Activated CD8-positive, alpha-beta memory T cell treated with anti-CD3 and anti-CD28 coated beads, Interleukin-2, amount 50 U/mL, for 1 hour (primary cell): Measurements from ENCODE around the gene PCDH17.

ENCODE experiments used
- DNase-seq: peaks from one replicate; pipeline ENCODE4 v3.0.0-alpha.2; 2020; ENCODE audit errors: extremely low read depth

The PCDH17 gene, protein sequence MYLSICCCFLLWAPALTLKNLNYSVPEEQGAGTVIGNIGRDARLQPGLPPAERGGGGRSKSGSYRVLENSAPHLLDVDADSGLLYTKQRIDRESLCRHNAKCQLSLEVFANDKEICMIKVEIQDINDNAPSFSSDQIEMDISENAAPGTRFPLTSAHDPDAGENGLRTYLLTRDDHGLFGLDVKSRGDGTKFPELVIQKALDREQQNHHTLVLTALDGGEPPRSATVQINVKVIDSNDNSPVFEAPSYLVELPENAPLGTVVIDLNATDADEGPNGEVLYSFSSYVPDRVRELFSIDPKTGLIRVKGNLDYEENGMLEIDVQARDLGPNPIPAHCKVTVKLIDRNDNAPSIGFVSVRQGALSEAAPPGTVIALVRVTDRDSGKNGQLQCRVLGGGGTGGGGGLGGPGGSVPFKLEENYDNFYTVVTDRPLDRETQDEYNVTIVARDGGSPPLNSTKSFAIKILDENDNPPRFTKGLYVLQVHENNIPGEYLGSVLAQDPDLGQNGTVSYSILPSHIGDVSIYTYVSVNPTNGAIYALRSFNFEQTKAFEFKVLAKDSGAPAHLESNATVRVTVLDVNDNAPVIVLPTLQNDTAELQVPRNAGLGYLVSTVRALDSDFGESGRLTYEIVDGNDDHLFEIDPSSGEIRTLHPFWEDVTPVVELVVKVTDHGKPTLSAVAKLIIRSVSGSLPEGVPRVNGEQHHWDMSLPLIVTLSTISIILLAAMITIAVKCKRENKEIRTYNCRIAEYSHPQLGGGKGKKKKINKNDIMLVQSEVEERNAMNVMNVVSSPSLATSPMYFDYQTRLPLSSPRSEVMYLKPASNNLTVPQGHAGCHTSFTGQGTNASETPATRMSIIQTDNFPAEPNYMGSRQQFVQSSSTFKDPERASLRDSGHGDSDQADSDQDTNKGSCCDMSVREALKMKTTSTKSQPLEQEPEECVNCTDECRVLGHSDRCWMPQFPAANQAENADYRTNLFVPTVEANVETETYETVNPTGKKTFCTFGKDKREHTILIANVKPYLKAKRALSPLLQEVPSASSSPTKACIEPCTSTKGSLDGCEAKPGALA (N-terminal part only)

DNA sequence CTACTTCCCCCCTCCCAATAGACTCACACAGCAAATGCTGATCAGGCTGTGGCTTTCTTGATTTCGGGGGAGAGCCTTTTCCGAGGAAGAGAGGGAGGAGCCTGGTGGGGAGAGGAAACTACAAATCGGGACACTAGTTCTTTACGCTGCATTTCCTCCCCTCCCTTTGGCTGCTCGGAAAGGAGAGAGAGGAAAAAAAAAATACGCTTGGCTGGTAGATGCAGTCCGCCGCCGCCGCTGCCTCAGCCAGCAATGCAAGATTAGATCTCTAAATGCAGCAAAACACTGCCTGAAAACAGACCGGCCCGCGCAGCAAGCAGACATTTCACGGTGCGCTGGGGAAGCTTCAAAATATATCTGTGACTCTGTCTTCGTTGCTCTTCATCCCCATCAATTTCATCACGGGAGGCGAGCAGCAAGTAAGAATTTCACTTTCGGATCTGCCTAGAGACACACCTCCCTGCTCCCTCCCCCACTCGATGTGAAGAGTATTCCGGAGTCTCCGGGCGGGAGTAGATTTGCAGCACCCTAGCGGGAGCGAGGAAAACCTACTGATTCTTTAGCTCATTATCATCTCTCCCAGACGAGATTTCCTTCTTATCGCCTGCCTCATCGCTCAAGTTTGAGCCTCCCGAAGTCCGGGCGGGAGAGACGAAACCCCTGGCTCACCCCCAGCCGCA, at the start of gene PCDH17:
PCDH17 (plus strand) TSS at position 149 of the 680 bp plus-strand sequence. CDS start 803 bp downstream, outside the sequence.
- DNase-seq: no peak

- no peak for DNase-seq
These were observed 49.5 kb upstream of the PCDH17 start for GRCh38 chr13:57582032-57582431.

DNA sequence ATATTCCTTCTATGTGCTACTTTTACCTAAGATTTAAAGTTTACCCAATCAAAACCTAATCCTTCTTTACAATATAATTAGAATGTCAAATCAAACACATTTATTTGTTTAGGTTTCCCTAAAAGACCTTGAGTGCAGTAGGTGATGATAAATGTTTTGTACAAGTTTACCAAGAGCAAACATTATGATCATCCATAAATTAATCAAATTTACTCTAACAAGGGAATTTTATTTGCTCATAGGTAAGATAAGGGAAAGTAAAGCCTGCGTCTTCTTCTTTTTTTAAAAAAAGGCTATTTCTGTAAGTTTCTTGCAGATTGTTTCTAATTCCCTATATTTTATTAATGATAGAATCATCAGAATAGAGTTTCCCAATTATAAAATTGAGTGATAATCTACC, 48.0 kb upstream of the PCDH17 start:
- DNase-seq: no peak

- no peak for DNase-seq
These were observed 42.9 kb upstream of the PCDH17 start for GRCh38 chr13:57588639-57589038.

DNA sequence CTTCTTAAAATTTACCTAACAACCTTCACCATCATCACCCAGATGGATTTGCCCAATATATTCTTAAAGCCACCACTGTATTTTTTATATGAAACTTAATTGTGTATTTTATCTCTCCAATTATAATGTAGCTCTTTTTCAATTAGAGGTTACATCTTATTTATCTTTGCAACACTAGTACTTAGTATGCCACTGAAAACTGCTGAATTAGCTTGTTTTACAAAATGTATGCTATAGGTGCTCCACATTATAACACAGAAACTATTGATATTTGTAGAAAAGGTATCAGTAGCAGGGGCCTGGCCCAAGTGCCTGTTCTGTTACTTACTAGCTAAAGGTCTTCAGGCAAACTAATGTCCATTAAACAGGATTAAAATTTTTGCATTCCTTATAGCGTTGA, 35.8 kb upstream of the PCDH17 start:
- no peak for DNase-seq

DNA sequence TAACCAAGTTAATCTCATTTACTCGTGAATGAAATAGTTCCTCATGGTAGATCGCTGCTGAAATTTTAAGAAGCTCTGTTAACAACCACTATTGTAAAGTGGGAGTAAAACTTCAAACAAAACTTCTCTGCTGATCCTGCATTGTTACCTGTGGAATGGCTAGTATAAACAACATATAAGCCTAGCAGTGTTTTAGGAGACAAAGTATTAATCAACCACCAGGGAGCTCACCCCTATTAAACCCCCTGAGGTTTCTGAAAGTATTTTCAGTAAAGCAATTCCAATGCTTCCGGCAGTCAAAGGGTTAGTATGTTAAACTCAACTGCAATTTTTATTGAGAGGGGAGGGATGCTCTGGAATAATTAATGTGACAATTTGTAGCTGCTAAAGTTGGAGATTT, 30.0 kb upstream of the PCDH17 start:
- no peak for DNase-seq

GRCh38 chr13:57604442-57604841, 27.1 kb upstream of the PCDH17 start:
- DNase-seq: no peak

- no peak for DNase-seq
These were observed 19.6 kb upstream of the PCDH17 start for GRCh38 chr13:57611969-57612368.

DNA sequence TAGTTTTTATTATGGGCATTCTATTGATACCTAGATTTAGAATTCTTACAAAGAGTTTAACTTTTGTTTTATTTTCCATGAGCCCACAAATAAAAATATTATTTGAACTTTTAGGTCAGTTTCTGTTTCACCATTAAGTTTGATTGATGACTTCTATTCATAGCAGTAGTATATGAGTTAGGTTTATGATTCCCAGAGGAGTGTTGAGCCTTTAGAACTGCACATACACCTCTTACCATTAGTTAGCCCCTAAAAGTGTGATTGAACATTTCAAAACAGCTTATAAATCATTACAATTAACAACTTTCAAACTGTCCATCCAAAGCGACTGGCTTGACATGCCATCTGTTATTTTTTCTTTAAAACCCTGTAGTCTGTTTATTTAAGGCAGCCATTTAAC, 19.0 kb upstream of the PCDH17 start:
- no peak for DNase-seq

DNA sequence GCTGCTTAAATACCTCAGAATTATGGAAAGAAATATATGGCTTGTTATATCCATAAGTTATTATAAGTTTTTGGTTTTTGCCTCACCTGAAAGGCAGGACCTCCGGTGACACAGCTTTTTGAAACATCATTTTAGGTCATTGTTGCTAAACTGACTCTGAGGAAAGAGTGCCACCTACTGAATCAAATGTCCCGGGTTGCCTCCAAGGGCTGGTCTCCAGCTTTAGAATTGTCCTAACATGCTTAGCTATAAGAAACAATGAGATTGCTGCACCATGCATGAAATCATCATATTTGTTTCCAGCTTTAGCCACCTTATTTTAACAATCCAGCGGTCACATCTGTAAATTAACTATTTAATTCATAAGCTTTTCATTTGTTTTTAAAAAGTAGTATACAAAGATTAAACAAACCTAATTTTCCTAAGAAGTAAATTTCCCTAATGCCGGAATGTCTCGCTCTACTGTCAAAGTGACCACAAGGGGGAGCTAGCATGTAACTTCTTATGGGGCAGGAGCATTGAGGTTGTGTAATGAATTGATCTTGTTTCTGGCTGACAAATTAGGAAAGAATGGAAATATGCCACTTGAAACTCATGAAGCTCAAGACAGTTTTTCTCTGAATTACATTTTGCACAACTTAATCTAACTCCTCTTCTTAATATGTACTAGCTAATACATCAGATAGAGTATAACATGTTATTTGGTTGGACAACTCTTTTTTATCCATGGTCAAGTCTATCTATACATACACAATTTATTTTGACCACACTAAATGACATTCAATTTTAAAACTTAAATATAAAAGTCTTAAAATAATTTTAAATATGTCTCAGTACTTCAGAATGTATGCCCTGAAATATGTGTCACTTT, 6.7 kb upstream of the PCDH17 start:
- DNase-seq: no peak

DNA sequence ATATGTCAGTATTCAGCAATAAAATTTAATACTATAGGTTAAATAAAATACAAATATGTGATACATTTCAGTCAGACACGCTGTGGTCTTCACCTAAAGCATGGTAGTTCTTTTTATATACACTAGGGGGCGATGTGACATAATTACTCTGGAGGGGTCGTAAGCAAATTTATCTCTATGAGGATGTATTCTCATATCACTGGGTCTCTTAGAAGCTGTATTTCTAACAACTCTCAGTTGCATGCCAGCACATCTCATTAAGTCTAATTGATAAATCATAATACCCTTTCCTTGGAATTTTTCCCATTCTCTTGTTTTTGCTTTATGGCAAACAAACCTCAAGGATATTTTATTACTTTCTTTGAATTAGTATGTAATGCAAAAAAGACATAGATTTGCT, 3.9 kb upstream of the PCDH17 start:
- DNase-seq: no peak

DNA sequence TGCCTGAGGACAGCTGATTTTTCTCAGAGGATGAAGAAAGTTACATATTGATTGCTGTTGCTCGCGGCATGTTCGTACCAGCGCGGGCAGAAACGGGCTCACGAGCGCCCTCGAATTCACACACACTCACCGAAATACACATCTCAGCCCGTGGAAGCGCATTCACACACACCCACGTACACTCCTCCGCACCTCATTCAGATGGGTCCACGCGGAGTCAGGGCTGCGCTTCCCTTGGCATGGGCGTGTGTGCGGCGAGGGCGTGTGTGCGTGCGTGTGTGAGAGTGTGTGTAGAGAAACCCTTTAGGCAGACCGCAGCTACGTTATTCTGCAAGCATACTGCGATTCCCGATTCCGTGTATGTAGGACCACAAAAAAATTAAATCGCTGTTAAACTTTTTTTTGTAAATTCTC, 2.1 kb upstream of the PCDH17 start:
- no peak for DNase-seq

- DNase-seq: no peak
These were observed 1.7 kb upstream of the PCDH17 start for GRCh38 chr13:57629821-57630235.

- DNase-seq: no peak
These were observed 616 bp upstream of the PCDH17 start for GRCh38 chr13:57630661-57631595.

DNA sequence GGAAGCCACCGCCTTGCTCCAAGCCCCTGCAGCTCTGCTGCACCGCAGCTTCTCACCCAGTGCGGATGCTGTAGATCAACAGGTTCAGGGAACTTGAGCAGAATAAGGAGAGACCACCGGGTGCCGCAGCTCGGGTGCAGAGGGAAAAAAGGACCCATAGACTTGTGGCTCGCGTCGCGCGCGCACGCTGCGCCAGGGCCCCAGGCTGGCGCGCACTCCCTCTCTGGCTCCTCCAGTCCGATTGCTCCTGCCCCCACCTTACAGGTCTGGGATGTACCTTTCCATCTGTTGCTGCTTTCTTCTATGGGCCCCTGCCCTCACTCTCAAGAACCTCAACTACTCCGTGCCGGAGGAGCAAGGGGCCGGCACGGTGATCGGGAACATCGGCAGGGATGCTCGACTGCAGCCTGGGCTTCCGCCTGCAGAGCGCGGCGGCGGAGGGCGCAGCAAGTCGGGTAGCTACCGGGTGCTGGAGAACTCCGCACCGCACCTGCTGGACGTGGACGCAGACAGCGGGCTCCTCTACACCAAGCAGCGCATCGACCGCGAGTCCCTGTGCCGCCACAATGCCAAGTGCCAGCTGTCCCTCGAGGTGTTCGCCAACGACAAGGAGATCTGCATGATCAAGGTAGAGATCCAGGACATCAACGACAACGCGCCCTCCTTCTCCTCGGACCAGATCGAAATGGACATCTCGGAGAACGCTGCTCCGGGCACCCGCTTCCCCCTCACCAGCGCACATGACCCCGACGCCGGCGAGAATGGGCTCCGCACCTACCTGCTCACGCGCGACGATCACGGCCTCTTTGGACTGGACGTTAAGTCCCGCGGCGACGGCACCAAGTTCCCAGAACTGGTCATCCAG, 964 bp downstream of the PCDH17 start:
- no peak for DNase-seq

DNA sequence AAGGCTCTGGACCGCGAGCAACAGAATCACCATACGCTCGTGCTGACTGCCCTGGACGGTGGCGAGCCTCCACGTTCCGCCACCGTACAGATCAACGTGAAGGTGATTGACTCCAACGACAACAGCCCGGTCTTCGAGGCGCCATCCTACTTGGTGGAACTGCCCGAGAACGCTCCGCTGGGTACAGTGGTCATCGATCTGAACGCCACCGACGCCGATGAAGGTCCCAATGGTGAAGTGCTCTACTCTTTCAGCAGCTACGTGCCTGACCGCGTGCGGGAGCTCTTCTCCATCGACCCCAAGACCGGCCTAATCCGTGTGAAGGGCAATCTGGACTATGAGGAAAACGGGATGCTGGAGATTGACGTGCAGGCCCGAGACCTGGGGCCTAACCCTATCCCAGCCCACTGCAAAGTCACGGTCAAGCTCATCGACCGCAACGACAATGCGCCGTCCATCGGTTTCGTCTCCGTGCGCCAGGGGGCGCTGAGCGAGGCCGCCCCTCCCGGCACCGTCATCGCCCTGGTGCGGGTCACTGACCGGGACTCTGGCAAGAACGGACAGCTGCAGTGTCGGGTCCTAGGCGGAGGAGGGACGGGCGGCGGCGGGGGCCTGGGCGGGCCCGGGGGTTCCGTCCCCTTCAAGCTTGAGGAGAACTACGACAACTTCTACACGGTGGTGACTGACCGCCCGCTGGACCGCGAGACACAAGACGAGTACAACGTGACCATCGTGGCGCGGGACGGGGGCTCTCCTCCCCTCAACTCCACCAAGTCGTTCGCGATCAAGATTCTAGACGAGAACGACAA, 1.8 kb downstream of the PCDH17 start:
- DNase-seq: no peak

- DNase-seq: no peak
These were observed 2.6 kb downstream of the PCDH17 start for GRCh38 chr13:57633950-57634838.
